ENCODE measurements around the gene DLG1. TPM values are rescaled to one million over a fixed set of nuclear protein-coding genes. Genes with fewer than 3 reads are reported as not detected.

Gene DLG1
- total and polyA plus RNA-seq, 2 of the 4 experiments (the other 2 are of a cell fraction): 21.2 to 57.7 TPM

- Histone ChIP-seq H3K27ac (ENCODE audit: insufficient read depth, low read length) (no peak overlapping the region), H4K91ac (ENCODE audit: insufficient read depth, low read depth, low read length) (peak overlapping the region; percentile 47), H3K79me1 (ENCODE audit: low read depth in 1 of 2, low read length in 2 of 2) (no peaks in the 10 kb centered on the region), H2AK9ac (replicated peaks; ENCODE audit: low read depth, low read length, poor library complexity) (peak overlapping the region; percentile 79), H3K36me3 (ENCODE audit: control insufficient read depth, insufficient read depth, low read length) (no peaks in the 10 kb centered on the region), H3K27me3 (ENCODE audit: control insufficient read depth, insufficient read depth, low read length) (peaks cover 10% of the 10 kb centered on the region), H3K23ac (ENCODE audit: low read depth, low read length) (no peak overlapping the region), H4K8ac (ENCODE audit: low read depth in 2 of 2, low read length in 2 of 2) (peak overlapping the region; percentile 17 to 22; a peak in 2 of 4 replicates), H2BK5ac (ENCODE audit: low read depth, low read length, poor library complexity, severe bottlenecking) (no peak overlapping the region), H3K4me1 (ENCODE audit: control insufficient read depth, insufficient read depth, low read length) (peaks cover 8% of the 10 kb centered on the region), H2AK5ac (ENCODE audit: low read depth, low read length) (peak overlapping the region; percentile 85), H3K4me2 (ENCODE audit: low read depth, low read length) (no peak overlapping the region; the same call in 1 of the 2 replicates), H2BK20ac (ENCODE audit: low read depth, low read length) (peak overlapping the region; percentile 78), H4K20me1 (ENCODE audit: insufficient read depth, low read length) (no peaks in the 10 kb centered on the region), H3K18ac (ENCODE audit: low read depth, low read length) (peak overlapping the region; percentile 6; the same call in 1 of the 2 replicates), H3K56ac (ENCODE audit: extremely low read depth, insufficient read depth, low read length) (no peak overlapping the region), H2BK120ac (ENCODE audit: low read depth, low read length) (peak overlapping the region; percentile 23), H3K9me3 (ENCODE audit: control insufficient read depth, insufficient read depth, low read length) (no peaks in the 10 kb centered on the region), H3K4ac (ENCODE audit: low read depth, low read length) (peak overlapping the region; percentile 37), H3K9me1 (ENCODE audit: insufficient read depth, low read length) (peaks cover 14% of the 10 kb centered on the region), H3K14ac (replicated peaks; ENCODE audit: low read depth, low read length) (peak overlapping the region; percentile 49; the same call in 1 of the 2 replicates), H3K9ac (ENCODE audit: low read depth, low read length) (no peak overlapping the region), H4K5ac (ENCODE audit: low read depth, low read length) (no peak overlapping the region), H2AFZ (replicated peaks; ENCODE audit: low read length, poor library complexity) (peak overlapping the region; percentile 49), H3K4me3 (ENCODE audit: insufficient read depth, low read depth, low read length) (no peak overlapping the region), H2BK15ac (ENCODE audit: low read depth, low read length) (peak overlapping the region; percentile 62; the same call in 1 of the 3 replicates)
- 20% methylated on average over 2 of the region's 12 CpGs; no CpG with 5 or more reads in 1 of the 2 experiments for WGBS, 2 experiments (ENCODE audit: extremely low coverage in 2 of 2, insufficient read length in 1 of 2)
- no TSS peak for BruUV-seq (replicated peaks)
- ChIA-PET POLR2A (ENCODE audit: unreplicated experiment) (no interaction called here), CTCF (no interaction called here)
- peak; percentile 71 for ATAC-seq (ENCODE audit: low read depth)
- intact Hi-C loops (cut with micrococcal nuclease) (loop anchor here (2.0 kb wide), 1 partner anchor 29 kb away; no protein-coding TSS in a partner anchor), dilution Hi-C loops (cut with HindIII; ENCODE audit: low sequenced_read_pairs, unreplicated experiment) (no loop called here), in situ Hi-C loops (cut with MboI; ENCODE audit: low sequenced_read_pairs) (no loop called here)
- peak; percentile 100 for DNase-seq
- TF ChIP-seq RFX5 (IDR thresholded peaks at IDR 0.05; ENCODE audit: low read depth, low read length): no peak
- TF ChIP-seq RCOR1 (IDR thresholded peaks at IDR 0.05; ENCODE audit: insufficient replicate concordance, low read length): peak; percentile 24
- TF ChIP-seq CTCF (conservative IDR thresholded peaks at IDR 0.05; ENCODE audit: low read depth, low read length): no peak
- no peak for TF ChIP-seq ELK1 (IDR thresholded peaks at IDR 0.05; ENCODE audit: borderline replicate concordance, low read depth, low read length)
- TF ChIP-seq CHD1 (IDR thresholded peaks at IDR 0.05; ENCODE audit: low read depth, low read length): no peak
- peak; percentile 99 for TF ChIP-seq FOS (IDR thresholded peaks at IDR 0.05; ENCODE audit: low read depth, low read length)
- TF ChIP-seq MAZ (IDR thresholded peaks at IDR 0.05; ENCODE audit: borderline replicate concordance, low read depth, low read length): no peak
- no peak for TF ChIP-seq RAD21 (IDR thresholded peaks at IDR 0.05; ENCODE audit: low read length)
- no peak for TF ChIP-seq MXI1 (IDR thresholded peaks at IDR 0.05; ENCODE audit: borderline replicate concordance, low read depth, low read length)
- peak; percentile 98 for TF ChIP-seq CEBPB (IDR thresholded peaks at IDR 0.05; ENCODE audit: low read depth, low read length)
- no peak for TF ChIP-seq SMC3 (IDR thresholded peaks at IDR 0.05; ENCODE audit: low read depth, low read length)
- TF ChIP-seq MAFK (IDR thresholded peaks at IDR 0.05; ENCODE audit: low read depth, low read length): peak; percentile 15; the same call in 1 of the 2 replicates
- peak; percentile 70 for TF ChIP-seq BHLHE40 (IDR thresholded peaks at IDR 0.05; ENCODE audit: low read depth, low read length)
- TF ChIP-seq NFE2L2 (IDR thresholded peaks at IDR 0.05; ENCODE audit: low read depth, low read length): peak; percentile 69
Measured at GRCh38 chr3:197031315-197032285, 266.8 kb downstream of the DLG1 start.

Measured in IMR-90 (cell line).